Muscle of arm (tissue), 12 donors: Measurements from ENCODE around the gene PSMD2. TPM values are rescaled to one million over a fixed set of nuclear protein-coding genes. Genes with fewer than 3 reads are reported as not detected.

Source experiments
- DNase-seq: peaks from one replicate; pipeline ENCODE4 v3.0.0-alpha.2; 2013
- polyA plus RNA-seq, 12 donors: library from polyadenylated mRNA; unstranded; fragments of 120-200 nt; gene quantifications; one replicate each; pipeline ENCODE4 v1.2.1, GENCODE V29; 2013; ENCODE audit not compliant: insufficient read length in 12 of 12

The PSMD2 gene
- polyA plus RNA-seq, 12 donors: 144 to 202 (median 165) TPM; not detected in 1

DNA sequence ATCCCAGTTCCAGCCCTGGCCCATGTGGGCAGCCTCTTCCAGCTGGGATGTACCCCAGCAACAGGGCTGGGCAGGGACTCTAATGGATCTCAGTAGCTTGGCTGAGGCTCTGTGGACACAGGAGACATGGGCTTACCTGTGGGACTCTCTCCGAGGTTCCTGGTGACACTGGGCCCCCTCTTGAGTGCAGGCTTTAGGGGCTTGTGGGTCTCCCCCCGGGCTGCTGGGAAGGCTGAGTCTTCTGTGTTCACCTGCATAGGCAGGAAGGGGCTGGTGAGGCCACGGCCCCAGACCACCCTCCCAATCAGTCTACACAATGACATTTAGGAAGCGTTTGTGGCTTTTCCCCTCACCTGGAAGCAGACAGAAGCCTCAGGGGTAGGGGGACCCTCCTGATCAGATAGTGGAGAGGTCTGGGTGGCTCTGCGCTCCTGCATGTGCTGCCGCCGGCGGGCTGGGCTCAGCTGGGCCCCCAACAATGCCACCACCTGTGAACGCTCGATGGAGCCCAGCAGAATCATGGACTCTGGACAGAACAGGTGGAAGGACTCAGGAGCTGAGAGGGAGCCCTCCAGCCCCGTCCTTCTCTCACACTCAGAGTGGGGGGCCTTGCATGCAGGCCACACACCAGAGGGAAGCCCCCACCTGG is 54.0 kb downstream of the PSMD2 start:
- no peak for DNase-seq

DNA sequence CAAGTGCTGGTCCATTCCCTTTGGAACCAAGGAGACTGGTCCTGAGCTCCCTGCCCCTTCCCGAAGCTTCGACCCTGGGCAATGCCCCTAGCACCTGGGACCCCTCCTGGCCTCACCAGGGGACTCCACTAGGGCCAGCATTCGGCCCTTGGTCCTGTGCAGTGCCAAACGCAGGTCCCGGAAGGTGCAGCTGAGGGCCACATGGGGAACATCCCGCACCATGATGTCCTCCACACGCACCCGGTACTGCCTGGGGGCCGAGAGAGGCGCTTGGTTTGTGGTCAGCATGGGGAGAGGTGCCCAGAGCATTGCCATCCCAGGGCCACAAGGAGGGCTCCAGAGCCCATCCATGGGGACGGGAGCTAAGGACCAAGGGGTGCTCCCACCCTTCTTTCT is 54.5 kb downstream of the PSMD2 start:
- no peak for DNase-seq

DNA sequence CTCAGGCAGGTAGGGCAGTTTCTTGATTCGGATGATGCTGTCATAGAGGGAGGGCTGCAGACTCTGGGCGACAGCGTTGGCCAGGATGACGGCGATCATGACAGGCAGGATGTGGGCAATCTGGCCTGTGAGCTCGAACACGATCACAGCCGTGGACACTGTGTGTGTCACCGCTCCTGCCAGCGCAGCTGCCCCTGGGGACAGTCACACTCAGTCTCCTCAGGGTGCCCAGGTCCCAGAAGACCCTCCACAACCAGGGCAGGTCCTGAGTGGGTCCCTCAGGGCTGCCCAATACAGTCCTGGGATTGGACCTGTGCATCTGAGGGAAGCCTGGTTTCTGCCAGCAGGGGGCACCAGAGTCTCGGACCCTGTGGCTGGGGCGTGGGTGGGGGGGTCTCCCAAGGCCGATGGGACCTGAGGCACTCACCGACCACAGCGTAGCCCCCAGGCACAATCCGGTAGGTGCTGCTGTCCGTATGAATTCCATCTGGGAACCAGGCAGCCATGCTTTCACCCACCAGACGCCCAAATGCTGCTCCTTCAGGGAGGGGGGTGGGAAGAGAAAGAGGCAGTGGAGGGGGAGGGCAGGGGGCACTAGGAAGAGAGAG is 55.2 kb downstream of the PSMD2 start:
- DNase-seq: no peak

DNA sequence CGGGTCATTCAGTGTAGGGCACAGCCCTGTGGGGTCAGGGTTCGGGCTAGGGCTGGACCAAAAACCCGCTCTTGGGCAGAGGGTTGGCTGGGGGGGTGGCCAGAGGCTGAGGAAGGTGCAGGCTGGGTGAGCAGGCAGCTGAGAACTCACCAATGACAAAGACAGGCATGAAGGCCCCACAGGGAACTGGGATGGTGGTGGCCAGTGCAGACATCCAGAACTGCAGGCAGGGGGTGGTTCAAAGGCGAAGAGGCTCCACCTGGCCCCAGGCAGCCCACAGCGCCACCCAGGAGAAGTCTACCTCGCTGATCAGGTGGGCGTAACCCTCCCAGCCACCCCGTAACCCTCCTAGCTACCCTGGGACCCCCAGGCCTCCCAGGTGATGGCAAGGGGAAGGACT is 55.7 kb downstream of the PSMD2 start:
- no peak for DNase-seq

DNA sequence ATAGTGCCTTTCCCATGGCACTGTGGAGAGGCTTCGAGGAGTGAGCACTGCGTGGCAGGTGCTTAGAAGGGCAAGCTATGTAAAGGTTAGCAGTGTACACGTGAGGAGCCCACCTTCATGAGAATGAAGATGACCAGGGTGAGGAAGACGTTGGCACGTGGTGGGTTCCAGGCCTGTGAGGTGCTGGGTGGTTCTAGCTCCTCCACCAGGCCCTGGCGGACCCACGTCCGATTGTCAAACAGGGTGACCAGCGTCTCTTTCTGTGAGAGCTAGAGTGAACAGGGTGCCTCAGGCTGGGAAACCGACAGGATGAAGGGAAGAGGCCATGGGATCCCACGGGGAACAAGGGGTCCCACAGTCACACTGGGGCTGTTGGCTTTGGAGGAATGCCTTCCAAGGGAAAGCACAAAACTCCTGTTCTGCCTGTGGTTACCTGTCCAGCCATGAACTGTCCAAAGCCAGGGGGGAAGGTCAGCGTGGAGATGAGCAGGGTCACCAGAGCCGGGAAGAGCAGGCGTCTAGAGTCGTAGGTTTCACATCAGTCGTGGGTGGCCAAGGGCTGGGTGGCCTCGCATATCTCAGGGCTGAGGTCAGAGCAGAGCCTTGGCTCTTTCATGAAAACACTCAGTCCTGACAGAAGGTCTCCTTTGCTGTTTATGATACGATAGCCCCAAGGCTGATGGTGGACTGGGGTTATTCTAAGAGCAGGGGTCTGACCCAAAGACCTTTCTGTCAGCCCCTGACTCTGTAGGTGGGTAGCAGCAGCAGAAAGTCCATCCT is 56.4 kb downstream of the PSMD2 start:
- DNase-seq: no peak

DNA sequence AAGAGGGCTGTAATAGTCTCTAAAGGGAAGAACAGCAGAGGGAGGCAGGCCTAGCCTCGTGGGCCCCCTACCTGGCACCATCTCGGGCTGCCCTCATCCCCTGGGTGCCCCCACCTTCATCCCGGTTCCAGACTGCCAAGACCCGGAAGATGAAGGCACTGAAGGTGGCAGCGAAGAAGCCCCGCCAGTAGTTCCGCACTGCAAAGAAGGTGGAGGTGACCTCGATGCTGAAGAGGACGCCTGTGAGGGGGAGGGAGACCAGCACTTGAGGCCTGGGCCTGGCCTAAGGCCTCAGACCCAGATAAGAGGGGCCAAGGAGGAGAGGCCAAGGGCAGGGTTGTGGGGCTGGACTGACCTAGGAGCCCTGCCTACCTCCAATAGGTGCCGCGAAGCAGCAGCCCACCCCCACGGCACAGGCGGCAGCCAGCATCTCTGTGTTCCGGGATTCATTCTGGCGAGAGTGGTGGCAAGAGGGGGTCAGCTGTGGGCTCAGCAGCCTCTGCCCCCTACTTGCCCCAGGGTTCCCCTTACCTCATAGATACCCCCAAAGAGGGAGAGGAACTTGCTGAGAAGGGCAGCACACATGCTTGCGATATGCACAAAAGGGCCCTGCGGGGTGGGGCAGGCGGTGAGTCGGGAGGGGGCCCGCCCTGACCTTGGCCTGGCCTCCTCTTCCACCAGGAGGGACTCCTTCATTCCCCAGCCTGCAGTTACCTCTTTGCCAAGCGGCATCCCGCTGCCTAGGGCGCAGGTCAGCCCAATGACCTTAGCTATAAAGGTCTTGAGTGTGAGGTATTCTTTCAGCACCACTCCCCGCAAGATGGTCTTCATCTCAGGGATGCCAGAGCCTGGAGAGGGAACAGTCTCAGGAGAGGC is 58.4 kb downstream of the PSMD2 start:
- DNase-seq: no peak

DNA sequence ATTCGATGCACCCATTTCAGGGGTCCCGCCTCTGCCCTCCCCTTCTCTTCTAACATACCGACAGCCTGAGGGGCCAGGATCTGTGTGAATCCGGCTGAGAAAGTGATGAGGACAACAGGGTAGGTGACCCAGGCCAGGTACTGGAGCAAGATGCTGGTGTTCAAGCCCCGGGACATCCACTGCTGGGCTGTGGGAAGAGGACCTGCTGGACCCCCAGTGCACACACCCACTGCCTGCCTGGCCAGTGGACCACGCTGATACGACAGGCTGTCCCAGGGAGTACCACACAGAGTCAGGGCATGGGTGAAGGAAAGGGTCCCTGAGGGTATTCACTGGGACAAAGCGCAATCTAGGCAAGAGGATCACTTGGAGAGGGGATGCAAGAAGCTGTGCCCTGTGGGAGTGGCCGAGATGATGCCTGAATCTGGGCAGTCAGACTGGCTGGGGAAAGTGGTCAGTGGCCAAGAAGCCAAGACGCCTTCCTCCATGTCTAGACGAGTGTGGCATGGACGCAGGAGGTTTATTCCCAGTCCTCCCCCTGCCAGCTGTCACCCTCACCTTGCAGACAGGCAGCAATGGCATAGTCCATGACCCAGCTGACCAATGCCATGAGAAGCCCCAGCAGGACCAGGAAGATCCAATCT is 59.2 kb downstream of the PSMD2 start:
- DNase-seq: no peak

Other genes with a start within 250 kb of the PSMD2 start
- not detected for gene HTR3C, start 246.2 kb upstream of the PSMD2 start, polyA plus RNA-seq
- gene HTR3E, start 202.2 kb upstream of the PSMD2 start, polyA plus RNA-seq: under 1 TPM in 2 of 12 donors, not detected in 10; 0.09 to 0.21 TPM
- gene EIF2B5, start 163.9 kb upstream of the PSMD2 start, polyA plus RNA-seq: 10 to 100 TPM in 11 of 12 donors, not detected in 1; 32.5 to 47.9 (median 36.3) TPM
- 100 to 1,000 TPM in 1 of 12 donors, 10 to 100 TPM in 10, not detected in 1; 65.3 to 104 (median 83.6) TPM for gene DVL3, start 143.9 kb upstream of the PSMD2 start, polyA plus RNA-seq
- gene AP2M1, start 124.4 kb upstream of the PSMD2 start, polyA plus RNA-seq: 100 to 1,000 TPM in 11 of 12 donors, not detected in 1; 170 to 233 (median 199) TPM
- 10 to 100 TPM in 11 of 12 donors, not detected in 1; 35.8 to 55.4 (median 43.2) TPM for gene ABCF3, start 113.0 kb upstream of the PSMD2 start, polyA plus RNA-seq
- 1 to 10 TPM in 1 of 12 donors, under 1 TPM in 10, not detected in 1; 0.18 to 3.1 (median 0.43) TPM for gene VWA5B2, start 69.7 kb upstream of the PSMD2 start, polyA plus RNA-seq
- 10 to 100 TPM in 11 of 12 donors, not detected in 1; 19.4 to 37.9 (median 22.4) TPM for gene ALG3, start 50.3 kb upstream of the PSMD2 start, polyA plus RNA-seq
- 1 to 10 TPM in 9 of 12 donors, under 1 TPM in 1, not detected in 2; 0.84 to 2.5 (median 1.4) TPM for gene EEF1AKMT4, start 49.6 kb upstream of the PSMD2 start, polyA plus RNA-seq
- under 1 TPM in 4 of 12 donors, not detected in 8; 0.12 to 0.34 (median 0.15) TPM for gene CAMK2N2, start 37.7 kb upstream of the PSMD2 start, polyA plus RNA-seq
- gene ECE2, start 23.2 kb upstream of the PSMD2 start, polyA plus RNA-seq: under 1 TPM in 1 of 12 donors, not detected in 11; 0.43 TPM
- 100 to 1,000 TPM in 11 of 12 donors, not detected in 1; 140 to 297 (median 177) TPM for gene EIF4G1, start 15.4 kb downstream of the PSMD2 start, polyA plus RNA-seq
- 10 to 100 TPM in 6 of 12 donors, 1 to 10 TPM in 5, not detected in 1; 9.3 to 12.9 (median 10.5) TPM for gene FAM131A, start 38.4 kb downstream of the PSMD2 start, polyA plus RNA-seq
- gene CLCN2, start 62.4 kb downstream of the PSMD2 start, polyA plus RNA-seq: 10 to 100 TPM in 1 of 12 donors, 1 to 10 TPM in 10, not detected in 1; 1.9 to 13.6 (median 3.6) TPM
- gene POLR2H, start 62.5 kb downstream of the PSMD2 start, polyA plus RNA-seq: 10 to 100 TPM in 11 of 12 donors, not detected in 1; 35.9 to 64.8 (median 44.4) TPM
- gene THPO, start 79.0 kb downstream of the PSMD2 start, polyA plus RNA-seq: 1 to 10 TPM in 10 of 12 donors, not detected in 2; 1.5 to 2.2 (median 2.0) TPM
- gene CHRD, start 80.8 kb downstream of the PSMD2 start, polyA plus RNA-seq: 10 to 100 TPM in 11 of 12 donors, not detected in 1; 14.6 to 38.9 (median 18.3) TPM